ENCODE results near the gene SHQ1. TPM values are rescaled to one million over a fixed set of nuclear protein-coding genes. Genes with fewer than 3 reads are reported as not detected.

SHQ1 gene
- total and polyA plus RNA-seq, 2 experiments from 2014 or later = 18.3 to 28.7 TPM

GRCh38 chr3:72728329-72728889, 119.8 kb downstream of the SHQ1 start (continued):
- TF ChIP-seq, protein P1, sequence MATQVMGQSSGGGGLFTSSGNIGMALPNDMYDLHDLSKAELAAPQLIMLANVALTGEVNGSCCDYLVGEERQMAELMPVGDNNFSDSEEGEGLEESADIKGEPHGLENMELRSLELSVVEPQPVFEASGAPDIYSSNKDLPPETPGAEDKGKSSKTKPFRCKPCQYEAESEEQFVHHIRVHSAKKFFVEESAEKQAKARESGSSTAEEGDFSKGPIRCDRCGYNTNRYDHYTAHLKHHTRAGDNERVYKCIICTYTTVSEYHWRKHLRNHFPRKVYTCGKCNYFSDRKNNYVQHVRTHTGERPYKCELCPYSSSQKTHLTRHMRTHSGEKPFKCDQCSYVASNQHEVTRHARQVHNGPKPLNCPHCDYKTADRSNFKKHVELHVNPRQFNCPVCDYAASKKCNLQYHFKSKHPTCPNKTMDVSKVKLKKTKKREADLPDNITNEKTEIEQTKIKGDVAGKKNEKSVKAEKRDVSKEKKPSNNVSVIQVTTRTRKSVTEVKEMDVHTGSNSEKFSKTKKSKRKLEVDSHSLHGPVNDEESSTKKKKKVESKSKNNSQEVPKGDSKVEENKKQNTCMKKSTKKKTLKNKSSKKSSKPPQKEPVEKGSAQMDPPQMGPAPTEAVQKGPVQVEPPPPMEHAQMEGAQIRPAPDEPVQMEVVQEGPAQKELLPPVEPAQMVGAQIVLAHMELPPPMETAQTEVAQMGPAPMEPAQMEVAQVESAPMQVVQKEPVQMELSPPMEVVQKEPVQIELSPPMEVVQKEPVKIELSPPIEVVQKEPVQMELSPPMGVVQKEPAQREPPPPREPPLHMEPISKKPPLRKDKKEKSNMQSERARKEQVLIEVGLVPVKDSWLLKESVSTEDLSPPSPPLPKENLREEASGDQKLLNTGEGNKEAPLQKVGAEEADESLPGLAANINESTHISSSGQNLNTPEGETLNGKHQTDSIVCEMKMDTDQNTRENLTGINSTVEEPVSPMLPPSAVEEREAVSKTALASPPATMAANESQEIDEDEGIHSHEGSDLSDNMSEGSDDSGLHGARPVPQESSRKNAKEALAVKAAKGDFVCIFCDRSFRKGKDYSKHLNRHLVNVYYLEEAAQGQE (IDR thresholded peaks at IDR 0.05; ENCODE audit: unreplicated experiment) = no peak
- TF ChIP-seq EZH2phosphoT487 (IDR thresholded peaks at IDR 0.05; ENCODE audit: unreplicated experiment) = no peak
- no peak for TF ChIP-seq EZH2 (IDR thresholded peaks at IDR 0.05; ENCODE audit: low read depth, unreplicated experiment)
- TF ChIP-seq, protein P2, sequence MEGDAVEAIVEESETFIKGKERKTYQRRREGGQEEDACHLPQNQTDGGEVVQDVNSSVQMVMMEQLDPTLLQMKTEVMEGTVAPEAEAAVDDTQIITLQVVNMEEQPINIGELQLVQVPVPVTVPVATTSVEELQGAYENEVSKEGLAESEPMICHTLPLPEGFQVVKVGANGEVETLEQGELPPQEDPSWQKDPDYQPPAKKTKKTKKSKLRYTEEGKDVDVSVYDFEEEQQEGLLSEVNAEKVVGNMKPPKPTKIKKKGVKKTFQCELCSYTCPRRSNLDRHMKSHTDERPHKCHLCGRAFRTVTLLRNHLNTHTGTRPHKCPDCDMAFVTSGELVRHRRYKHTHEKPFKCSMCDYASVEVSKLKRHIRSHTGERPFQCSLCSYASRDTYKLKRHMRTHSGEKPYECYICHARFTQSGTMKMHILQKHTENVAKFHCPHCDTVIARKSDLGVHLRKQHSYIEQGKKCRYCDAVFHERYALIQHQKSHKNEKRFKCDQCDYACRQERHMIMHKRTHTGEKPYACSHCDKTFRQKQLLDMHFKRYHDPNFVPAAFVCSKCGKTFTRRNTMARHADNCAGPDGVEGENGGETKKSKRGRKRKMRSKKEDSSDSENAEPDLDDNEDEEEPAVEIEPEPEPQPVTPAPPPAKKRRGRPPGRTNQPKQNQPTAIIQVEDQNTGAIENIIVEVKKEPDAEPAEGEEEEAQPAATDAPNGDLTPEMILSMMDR (conservative IDR thresholded peaks at IDR 0.05; ENCODE audit: low read depth in 2 of 2) = no peak
- TF ChIP-seq JUNB (IDR thresholded peaks at IDR 0.05; ENCODE audit: unreplicated experiment) = no peak
- TF ChIP-seq POLR2AphosphoS5 (IDR thresholded peaks at IDR 0.05; ENCODE audit: low read depth) = no peak
- no peak for TF ChIP-seq ZNF114 (CRISPR knock-in tag; IDR thresholded peaks at IDR 0.05)
- TF ChIP-seq CREB1 (CRISPR knock-in tag; IDR thresholded peaks at IDR 0.05; ENCODE audit: low read depth) = no peak

GRCh38 chr3:72727726-72728125, 120.5 kb downstream of the SHQ1 start:
- peaks cover 11% of the 10 kb centered on the region for H3K4me1 ChIP-seq (ENCODE audit: insufficient read depth)
- no peaks in the 10 kb centered on the region for H3K9me2 ChIP-seq (ENCODE audit: insufficient read depth)
- no peak for DNase-seq (ENCODE audit: low spot score)
- Mint-ChIP-seq H3K4me3 (no peak overlapping the region), H3K36me3 (ENCODE audit: low read depth) (peaks cover 4% of the 10 kb centered on the region; the same call in 1 of the 3 replicates), H3K4me1 (peaks cover 11% of the 10 kb centered on the region), H3K27me3 (ENCODE audit: insufficient read depth, low read depth, poor library complexity) (peaks cover 11% of the 10 kb centered on the region), H3K27ac (no peak overlapping the region), H3K9me3 (peaks cover 8% of the 10 kb centered on the region)
- no peaks in the 10 kb centered on the region for H3K79me2 ChIP-seq (replicated peaks; ENCODE audit: insufficient read depth)
- H3K27ac ChIP-seq (ENCODE audit: low read depth) = no peak overlapping the region
- ATAC-seq = no peak
- no peak overlapping the region for H3K4me2 ChIP-seq
- H4K20me1 ChIP-seq (replicated peaks; ENCODE audit: insufficient read depth) = no peaks in the 10 kb centered on the region
- no peaks in the 10 kb centered on the region for H3F3A ChIP-seq (replicated peaks; ENCODE audit: low read depth)
- H2AFZ ChIP-seq = no peak overlapping the region
- H3K27me3 ChIP-seq (ENCODE audit: insufficient read depth) = no peaks in the 10 kb centered on the region
- H3K36me3 ChIP-seq (ENCODE audit: insufficient read depth) = no peaks in the 10 kb centered on the region
- no peak overlapping the region for H3K4me3 ChIP-seq
- TF ChIP-seq EZH2 (IDR thresholded peaks at IDR 0.05; ENCODE audit: low read depth, unreplicated experiment) (no peak), JUNB (IDR thresholded peaks at IDR 0.05; ENCODE audit: unreplicated experiment) (no peak), NANOG (IDR thresholded peaks at IDR 0.05; ENCODE audit: borderline replicate concordance) (no peak), EZH2phosphoT487 (IDR thresholded peaks at IDR 0.05; ENCODE audit: unreplicated experiment) (no peak), ZNF462 (CRISPR knock-in tag; IDR thresholded peaks at IDR 0.05) (no peak), STAT1 (IDR thresholded peaks at IDR 0.05; ENCODE audit: unreplicated experiment) (no peak), POLR2AphosphoS5 (IDR thresholded peaks at IDR 0.05; ENCODE audit: low read depth) (no peak)
